ENCODE results near the gene HABP2. TPM values are rescaled to one million over a fixed set of nuclear protein-coding genes. Genes with fewer than 3 reads are reported as not detected.

HABP2 gene
- polyA plus RNA-seq, 1 donor from 2014 or later = not detected

- no peak overlapping the region for H3K4me3 ChIP-seq (ENCODE audit: low read length)
- H4K20me1 ChIP-seq (ENCODE audit: insufficient read depth) = no peaks in the 10 kb centered on the region
- no peak overlapping the region for H3K27ac ChIP-seq (ENCODE audit: low read length)
- H3K27me3 ChIP-seq (ENCODE audit: insufficient read depth, low read depth, low read length) = no peaks in the 10 kb centered on the region
- TF ChIP-seq CTCF (IDR thresholded peaks at IDR 0.05; ENCODE audit: poor library complexity, severe bottlenecking) = no peak
- no peak for TF ChIP-seq EZH2 (IDR thresholded peaks at IDR 0.05; ENCODE audit: borderline replicate concordance, insufficient read depth, low read length, poor library complexity, severe bottlenecking)
- TF ChIP-seq, protein P1, sequence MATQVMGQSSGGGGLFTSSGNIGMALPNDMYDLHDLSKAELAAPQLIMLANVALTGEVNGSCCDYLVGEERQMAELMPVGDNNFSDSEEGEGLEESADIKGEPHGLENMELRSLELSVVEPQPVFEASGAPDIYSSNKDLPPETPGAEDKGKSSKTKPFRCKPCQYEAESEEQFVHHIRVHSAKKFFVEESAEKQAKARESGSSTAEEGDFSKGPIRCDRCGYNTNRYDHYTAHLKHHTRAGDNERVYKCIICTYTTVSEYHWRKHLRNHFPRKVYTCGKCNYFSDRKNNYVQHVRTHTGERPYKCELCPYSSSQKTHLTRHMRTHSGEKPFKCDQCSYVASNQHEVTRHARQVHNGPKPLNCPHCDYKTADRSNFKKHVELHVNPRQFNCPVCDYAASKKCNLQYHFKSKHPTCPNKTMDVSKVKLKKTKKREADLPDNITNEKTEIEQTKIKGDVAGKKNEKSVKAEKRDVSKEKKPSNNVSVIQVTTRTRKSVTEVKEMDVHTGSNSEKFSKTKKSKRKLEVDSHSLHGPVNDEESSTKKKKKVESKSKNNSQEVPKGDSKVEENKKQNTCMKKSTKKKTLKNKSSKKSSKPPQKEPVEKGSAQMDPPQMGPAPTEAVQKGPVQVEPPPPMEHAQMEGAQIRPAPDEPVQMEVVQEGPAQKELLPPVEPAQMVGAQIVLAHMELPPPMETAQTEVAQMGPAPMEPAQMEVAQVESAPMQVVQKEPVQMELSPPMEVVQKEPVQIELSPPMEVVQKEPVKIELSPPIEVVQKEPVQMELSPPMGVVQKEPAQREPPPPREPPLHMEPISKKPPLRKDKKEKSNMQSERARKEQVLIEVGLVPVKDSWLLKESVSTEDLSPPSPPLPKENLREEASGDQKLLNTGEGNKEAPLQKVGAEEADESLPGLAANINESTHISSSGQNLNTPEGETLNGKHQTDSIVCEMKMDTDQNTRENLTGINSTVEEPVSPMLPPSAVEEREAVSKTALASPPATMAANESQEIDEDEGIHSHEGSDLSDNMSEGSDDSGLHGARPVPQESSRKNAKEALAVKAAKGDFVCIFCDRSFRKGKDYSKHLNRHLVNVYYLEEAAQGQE (IDR thresholded peaks at IDR 0.05; ENCODE audit: borderline replicate concordance) = no peak
- TF ChIP-seq SMC3 (conservative IDR thresholded peaks at IDR 0.05; ENCODE audit: poor library complexity) = no peak
- TF ChIP-seq POLR2AphosphoS5 (IDR thresholded peaks at IDR 0.05) = no peak
- TF ChIP-seq EP300 (conservative IDR thresholded peaks at IDR 0.05; ENCODE audit: poor library complexity, severe bottlenecking) = no peak
- TF ChIP-seq MXI1 (conservative IDR thresholded peaks at IDR 0.05; ENCODE audit: poor library complexity, severe bottlenecking) = no peak
- TF ChIP-seq TAF1 (IDR thresholded peaks at IDR 0.05; ENCODE audit: low read depth) = no peak
- TF ChIP-seq RAD21 (conservative IDR thresholded peaks at IDR 0.05) = no peak
- H3K79me2 ChIP-seq (replicated peaks; ENCODE audit: insufficient read depth, low read length) = no peaks in the 10 kb centered on the region
- H3K9ac ChIP-seq (ENCODE audit: low read length) = no peak overlapping the region
- H3K4me2 ChIP-seq (ENCODE audit: low read length) = no peak overlapping the region
- H2AFZ ChIP-seq (ENCODE audit: low read depth, low read length) = no peak overlapping the region
- H3F3A ChIP-seq (ENCODE audit: insufficient read depth, low read length, poor library complexity, severe bottlenecking) = no peaks in the 10 kb centered on the region
- no peaks in the 10 kb centered on the region for H3K36me3 ChIP-seq (ENCODE audit: insufficient read depth, low read length)
- no peaks in the 10 kb centered on the region for H3K9me3 ChIP-seq (ENCODE audit: low read length)
- H3K9me2 ChIP-seq (ENCODE audit: insufficient read depth, low read length) = no peaks in the 10 kb centered on the region
Measured at GRCh38 chr10:113619401-113619800, 66.5 kb downstream of the HABP2 start.

- Histone ChIP-seq H3K4me2 (ENCODE audit: low read length) (no peak overlapping the region), H3F3A (ENCODE audit: insufficient read depth, low read length, poor library complexity, severe bottlenecking) (no peaks in the 10 kb centered on the region)
- TF ChIP-seq CTCF (IDR thresholded peaks at IDR 0.05; ENCODE audit: poor library complexity, severe bottlenecking) (no peak), EZH2 (IDR thresholded peaks at IDR 0.05; ENCODE audit: borderline replicate concordance, insufficient read depth, low read length, poor library complexity, severe bottlenecking) (no peak), POLR2AphosphoS5 (IDR thresholded peaks at IDR 0.05) (no peak), EP300 (conservative IDR thresholded peaks at IDR 0.05; ENCODE audit: poor library complexity, severe bottlenecking) (no peak), RAD21 (conservative IDR thresholded peaks at IDR 0.05) (no peak), TAF1 (IDR thresholded peaks at IDR 0.05; ENCODE audit: low read depth) (no peak), MXI1 (conservative IDR thresholded peaks at IDR 0.05; ENCODE audit: poor library complexity, severe bottlenecking) (no peak)
- TF ChIP-seq, protein P1 (IDR thresholded peaks at IDR 0.05; ENCODE audit: borderline replicate concordance) = no peak
Measured at GRCh38 chr10:113620511-113620910, 67.7 kb downstream of the HABP2 start.

More at GRCh38 chr10:113620511-113620910, 67.7 kb downstream of the HABP2 start:
- no peak overlapping the region for H3K27ac ChIP-seq (ENCODE audit: low read length)
- H3K4me3 ChIP-seq (ENCODE audit: low read length) = no peak overlapping the region
- H3K36me3 ChIP-seq (ENCODE audit: insufficient read depth, low read length) = no peaks in the 10 kb centered on the region
- no peaks in the 10 kb centered on the region for H3K9me3 ChIP-seq (ENCODE audit: low read length)
- H4K20me1 ChIP-seq (ENCODE audit: insufficient read depth) = no peaks in the 10 kb centered on the region
- no peak overlapping the region for H2AFZ ChIP-seq (ENCODE audit: low read depth, low read length)
- H3K9me2 ChIP-seq (ENCODE audit: insufficient read depth, low read length) = no peaks in the 10 kb centered on the region
- H3K79me2 ChIP-seq (replicated peaks; ENCODE audit: insufficient read depth, low read length) = no peaks in the 10 kb centered on the region
- H3K27me3 ChIP-seq (ENCODE audit: insufficient read depth, low read depth, low read length) = no peaks in the 10 kb centered on the region
- H3K9ac ChIP-seq (ENCODE audit: low read length) = no peak overlapping the region
